ENCODE measurements around the gene PROS1.

The PROS1 gene

GRCh38 chr3:93973131-93974126 is at the start of gene PROS1:
PROS1 (minus strand) TSS chr3:93973896; CDS start chr3:93973749, 147 bp downstream.
- Histone ChIP-seq H3K27me3 (ENCODE audit: control insufficient read depth in 1 of 2, insufficient read depth in 2 of 2, low read length in 2 of 2) (no peaks in the 10 kb centered on the region), H3K9ac (ENCODE audit: low read length in 2 of 2) (peak within 1 kb of the TSS; percentile 71 to 79), H3K36me3 (ENCODE audit: control insufficient read depth in 2 of 2, insufficient read depth in 2 of 2, low read length in 2 of 2) (no peaks in the 10 kb centered on the region), H3K9me3 (ENCODE audit: control insufficient read depth in 2 of 2, low read length in 2 of 2) (no peaks in the 10 kb centered on the region), H3K4me1 (ENCODE audit: control insufficient read depth, insufficient read depth, low read length) (no peaks in the 10 kb centered on the region), H3K4me3 (ENCODE audit: low read length in 2 of 2) (peak within 1 kb of the TSS; percentile 74 to 89), H3K27ac (ENCODE audit: low read length) (peak within 1 kb of the TSS; percentile 84)

GRCh38 chr3:94020293-94020692 is 46.6 kb upstream of the PROS1 start:
- H3K27ac ChIP-seq (ENCODE audit: low read length) = no peak overlapping the region
- H3K9me3 ChIP-seq (ENCODE audit: control insufficient read depth in 2 of 2, low read length in 2 of 2) = no peaks in the 10 kb centered on the region
- peaks cover 0 to 3% of the 10 kb centered on the region in 2 donors for H3K36me3 ChIP-seq (ENCODE audit: control insufficient read depth in 2 of 2, insufficient read depth in 2 of 2, low read length in 2 of 2)

GRCh38 chr3:94019659-94020058 is 46.0 kb upstream of the PROS1 start:
- H3K4me3 ChIP-seq (ENCODE audit: low read length in 2 of 2) = no peak overlapping the region
- no peaks in the 10 kb centered on the region for H3K27me3 ChIP-seq (ENCODE audit: control insufficient read depth in 1 of 2, insufficient read depth in 2 of 2, low read length in 2 of 2)
- H3K9ac ChIP-seq (ENCODE audit: low read length in 2 of 2) = no peak overlapping the region
- H3K36me3 ChIP-seq (ENCODE audit: control insufficient read depth in 2 of 2, insufficient read depth in 2 of 2, low read length in 2 of 2) = peaks cover 0 to 3% of the 10 kb centered on the region in 2 donors
- no peaks in the 10 kb centered on the region for H3K4me1 ChIP-seq (ENCODE audit: control insufficient read depth, insufficient read depth, low read length)
- no peaks in the 10 kb centered on the region for H3K9me3 ChIP-seq (ENCODE audit: control insufficient read depth in 2 of 2, low read length in 2 of 2)
- H3K27ac ChIP-seq (ENCODE audit: low read length) = no peak overlapping the region

More at GRCh38 chr3:94020293-94020692, 46.6 kb upstream of the PROS1 start:
- H3K4me3 ChIP-seq (ENCODE audit: low read length in 2 of 2) = no peak overlapping the region
- no peak overlapping the region for H3K9ac ChIP-seq (ENCODE audit: low read length in 2 of 2)
- H3K27me3 ChIP-seq (ENCODE audit: control insufficient read depth in 1 of 2, insufficient read depth in 2 of 2, low read length in 2 of 2) = no peaks in the 10 kb centered on the region
- no peaks in the 10 kb centered on the region for H3K4me1 ChIP-seq (ENCODE audit: control insufficient read depth, insufficient read depth, low read length)

- H3K36me3 ChIP-seq (ENCODE audit: control insufficient read depth in 2 of 2, insufficient read depth in 2 of 2, low read length in 2 of 2) = no peaks in the 10 kb centered on the region
- H3K4me3 ChIP-seq (ENCODE audit: low read length in 2 of 2) = no peak overlapping the region
- H3K4me1 ChIP-seq (ENCODE audit: control insufficient read depth, insufficient read depth, low read length) = no peaks in the 10 kb centered on the region
- H3K27ac ChIP-seq (ENCODE audit: low read length) = no peak overlapping the region
- H3K9ac ChIP-seq (ENCODE audit: low read length in 2 of 2) = no peak overlapping the region
- H3K27me3 ChIP-seq (ENCODE audit: control insufficient read depth in 1 of 2, insufficient read depth in 2 of 2, low read length in 2 of 2) = no peaks in the 10 kb centered on the region
- H3K9me3 ChIP-seq (ENCODE audit: control insufficient read depth in 2 of 2, low read length in 2 of 2) = no peaks in the 10 kb centered on the region
Measured at GRCh38 chr3:94015025-94015424, 41.3 kb upstream of the PROS1 start.

- Histone ChIP-seq H3K27me3 (ENCODE audit: control insufficient read depth in 1 of 2, insufficient read depth in 2 of 2, low read length in 2 of 2) (no peaks in the 10 kb centered on the region), H3K4me3 (ENCODE audit: low read length in 2 of 2) (no peak overlapping the region), H3K9me3 (ENCODE audit: control insufficient read depth in 2 of 2, low read length in 2 of 2) (no peaks in the 10 kb centered on the region), H3K27ac (ENCODE audit: low read length) (no peak overlapping the region), H3K36me3 (ENCODE audit: control insufficient read depth in 2 of 2, insufficient read depth in 2 of 2, low read length in 2 of 2) (no peaks in the 10 kb centered on the region), H3K4me1 (ENCODE audit: control insufficient read depth, insufficient read depth, low read length) (no peaks in the 10 kb centered on the region), H3K9ac (ENCODE audit: low read length in 2 of 2) (no peak overlapping the region)
Measured at GRCh38 chr3:94012185-94012584, 38.5 kb upstream of the PROS1 start.

- no peaks in the 10 kb centered on the region for H3K36me3 ChIP-seq (ENCODE audit: control insufficient read depth in 2 of 2, insufficient read depth in 2 of 2, low read length in 2 of 2)
- no peak overlapping the region for H3K27ac ChIP-seq (ENCODE audit: low read length)
- no peaks in the 10 kb centered on the region for H3K9me3 ChIP-seq (ENCODE audit: control insufficient read depth in 2 of 2, low read length in 2 of 2)
- H3K4me3 ChIP-seq (ENCODE audit: low read length in 2 of 2) = no peak overlapping the region
- H3K9ac ChIP-seq (ENCODE audit: low read length in 2 of 2) = no peak overlapping the region
- no peaks in the 10 kb centered on the region for H3K27me3 ChIP-seq (ENCODE audit: control insufficient read depth in 1 of 2, insufficient read depth in 2 of 2, low read length in 2 of 2)
- no peaks in the 10 kb centered on the region for H3K4me1 ChIP-seq (ENCODE audit: control insufficient read depth, insufficient read depth, low read length)
Measured at GRCh38 chr3:94011233-94011711, 37.6 kb upstream of the PROS1 start.

GRCh38 chr3:94009608-94010007 is 35.9 kb upstream of the PROS1 start:
- no peaks in the 10 kb centered on the region for H3K36me3 ChIP-seq (ENCODE audit: control insufficient read depth in 2 of 2, insufficient read depth in 2 of 2, low read length in 2 of 2)
- H3K9ac ChIP-seq (ENCODE audit: low read length in 2 of 2) = no peak overlapping the region
- no peaks in the 10 kb centered on the region for H3K27me3 ChIP-seq (ENCODE audit: control insufficient read depth in 1 of 2, insufficient read depth in 2 of 2, low read length in 2 of 2)
- no peaks in the 10 kb centered on the region for H3K9me3 ChIP-seq (ENCODE audit: control insufficient read depth in 2 of 2, low read length in 2 of 2)
- no peak overlapping the region for H3K27ac ChIP-seq (ENCODE audit: low read length)
- H3K4me1 ChIP-seq (ENCODE audit: control insufficient read depth, insufficient read depth, low read length) = no peaks in the 10 kb centered on the region
- no peak overlapping the region for H3K4me3 ChIP-seq (ENCODE audit: low read length in 2 of 2)

- Histone ChIP-seq H3K36me3 (ENCODE audit: control insufficient read depth in 2 of 2, insufficient read depth in 2 of 2, low read length in 2 of 2) (no peaks in the 10 kb centered on the region), H3K4me3 (ENCODE audit: low read length in 2 of 2) (no peak overlapping the region), H3K27me3 (ENCODE audit: control insufficient read depth in 1 of 2, insufficient read depth in 2 of 2, low read length in 2 of 2) (no peaks in the 10 kb centered on the region), H3K27ac (ENCODE audit: low read length) (no peak overlapping the region), H3K4me1 (ENCODE audit: control insufficient read depth, insufficient read depth, low read length) (no peaks in the 10 kb centered on the region), H3K9ac (ENCODE audit: low read length in 2 of 2) (no peak overlapping the region), H3K9me3 (ENCODE audit: control insufficient read depth in 2 of 2, low read length in 2 of 2) (no peaks in the 10 kb centered on the region)
Measured at GRCh38 chr3:94008253-94008652, 34.6 kb upstream of the PROS1 start.

- no peaks in the 10 kb centered on the region for H3K4me1 ChIP-seq (ENCODE audit: control insufficient read depth, insufficient read depth, low read length)
- no peaks in the 10 kb centered on the region for H3K27me3 ChIP-seq (ENCODE audit: control insufficient read depth in 1 of 2, insufficient read depth in 2 of 2, low read length in 2 of 2)
- H3K36me3 ChIP-seq (ENCODE audit: control insufficient read depth in 2 of 2, insufficient read depth in 2 of 2, low read length in 2 of 2) = no peaks in the 10 kb centered on the region
- peak overlapping the region; percentile 50 to 59 for H3K4me3 ChIP-seq (ENCODE audit: low read length in 2 of 2)
- H3K9me3 ChIP-seq (ENCODE audit: control insufficient read depth in 2 of 2, low read length in 2 of 2) = no peaks in the 10 kb centered on the region
- peak overlapping the region; percentile 13 to 16 for H3K9ac ChIP-seq (ENCODE audit: low read length in 2 of 2)
- no peak overlapping the region for H3K27ac ChIP-seq (ENCODE audit: low read length)
Measured at GRCh38 chr3:94004301-94004910, 30.7 kb upstream of the PROS1 start.

- H3K4me1 ChIP-seq (ENCODE audit: control insufficient read depth, insufficient read depth, low read length) = no peaks in the 10 kb centered on the region
- H3K9me3 ChIP-seq (ENCODE audit: control insufficient read depth in 2 of 2, low read length in 2 of 2) = no peaks in the 10 kb centered on the region
- H3K4me3 ChIP-seq (ENCODE audit: low read length in 2 of 2) = no peak overlapping the region
- no peaks in the 10 kb centered on the region for H3K36me3 ChIP-seq (ENCODE audit: control insufficient read depth in 2 of 2, insufficient read depth in 2 of 2, low read length in 2 of 2)
- H3K27ac ChIP-seq (ENCODE audit: low read length) = no peak overlapping the region
- H3K9ac ChIP-seq (ENCODE audit: low read length in 2 of 2) = no peak overlapping the region
- H3K27me3 ChIP-seq (ENCODE audit: control insufficient read depth in 1 of 2, insufficient read depth in 2 of 2, low read length in 2 of 2) = no peaks in the 10 kb centered on the region
Measured at GRCh38 chr3:94001827-94002495, 28.3 kb upstream of the PROS1 start.
